NT2/D1 (cell line): ENCODE data around the gene RPN2.

Experiments
- SUZ12 ChIP-seq: IDR thresholded peaks from 2 replicates; pipeline ENCODE4 v1.6.1; 2011; ENCODE audit not compliant: insufficient read length, insufficient read depth; ENCODE audit errors: extremely low read depth
- YY1 ChIP-seq: IDR thresholded peaks from 2 replicates; pipeline ENCODE4 v1.6.1; 2011; ENCODE audit not compliant: insufficient read length, insufficient read depth
- ZNF274 ChIP-seq: IDR thresholded peaks from 2 replicates; pipeline ENCODE4 v1.6.1; 2011; ENCODE audit warnings: mild to moderate bottlenecking, low read depth, low read length

- no peak for TF ChIP-seq ZNF274
- no peak for TF ChIP-seq YY1
- TF ChIP-seq SUZ12: no peak
Measured at GRCh38 chr20:37238426-37238825, 59.3 kb downstream of the RPN2 start.
